GM12865 (cell line): ENCODE results near the gene SYT3.

Source experiments
- DNase-seq: peaks from one replicate; pipeline ENCODE4 v3.0.0; 2010; ENCODE audit warnings: low read depth
- H3K4me3 ChIP-seq: 2 replicates; pipeline ENCODE4 v1.5.1; 2011; ENCODE audit warnings: mild to moderate bottlenecking, low read depth, low read length, control low read depth
- TF ChIP-seq, protein P1 (sequence below): IDR thresholded peaks from 2 replicates; pipeline ENCODE4 v1.5.1; 2011; ENCODE audit warnings: low read length, control low read depth, low read depth, inconsistent platforms; ENCODE audit not compliant: insufficient read depth; ENCODE audit errors: missing control alignments

Gene SYT3

DNA sequence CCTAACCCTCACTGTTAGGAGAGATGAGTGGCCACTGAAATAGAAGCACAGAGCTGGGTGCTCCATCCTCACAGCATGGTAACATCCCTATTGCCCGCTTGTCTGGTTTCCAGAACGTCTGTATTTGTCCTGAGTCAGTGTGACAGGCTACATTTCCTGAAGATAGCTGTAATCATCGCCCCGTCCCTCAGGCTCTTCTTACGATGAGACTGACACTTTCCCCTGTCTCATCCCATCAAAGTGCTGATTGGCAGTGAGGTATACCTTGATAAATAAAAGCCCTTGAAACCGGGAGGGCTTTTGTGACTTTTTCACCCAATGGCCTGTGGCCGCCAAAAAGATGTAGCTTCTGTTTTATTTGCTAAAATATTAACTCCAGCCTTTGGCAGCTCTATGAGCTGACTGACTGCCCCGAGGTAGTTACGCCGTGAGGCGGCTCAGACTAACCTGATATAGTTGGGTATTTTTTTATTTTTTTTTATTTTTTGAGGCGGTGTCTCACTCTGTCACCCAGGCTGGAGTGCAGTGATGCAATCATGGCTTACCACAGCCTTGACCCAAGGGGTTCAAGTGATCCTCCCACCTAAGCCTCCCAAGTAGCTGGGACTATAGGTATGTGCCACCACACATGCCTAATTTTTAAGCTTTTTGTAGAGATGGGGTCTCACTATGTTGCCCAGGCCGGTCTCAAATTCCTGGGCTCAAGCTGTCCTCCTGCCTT, 65.8 kb downstream of the SYT3 start:
- TF ChIP-seq, protein P1, sequence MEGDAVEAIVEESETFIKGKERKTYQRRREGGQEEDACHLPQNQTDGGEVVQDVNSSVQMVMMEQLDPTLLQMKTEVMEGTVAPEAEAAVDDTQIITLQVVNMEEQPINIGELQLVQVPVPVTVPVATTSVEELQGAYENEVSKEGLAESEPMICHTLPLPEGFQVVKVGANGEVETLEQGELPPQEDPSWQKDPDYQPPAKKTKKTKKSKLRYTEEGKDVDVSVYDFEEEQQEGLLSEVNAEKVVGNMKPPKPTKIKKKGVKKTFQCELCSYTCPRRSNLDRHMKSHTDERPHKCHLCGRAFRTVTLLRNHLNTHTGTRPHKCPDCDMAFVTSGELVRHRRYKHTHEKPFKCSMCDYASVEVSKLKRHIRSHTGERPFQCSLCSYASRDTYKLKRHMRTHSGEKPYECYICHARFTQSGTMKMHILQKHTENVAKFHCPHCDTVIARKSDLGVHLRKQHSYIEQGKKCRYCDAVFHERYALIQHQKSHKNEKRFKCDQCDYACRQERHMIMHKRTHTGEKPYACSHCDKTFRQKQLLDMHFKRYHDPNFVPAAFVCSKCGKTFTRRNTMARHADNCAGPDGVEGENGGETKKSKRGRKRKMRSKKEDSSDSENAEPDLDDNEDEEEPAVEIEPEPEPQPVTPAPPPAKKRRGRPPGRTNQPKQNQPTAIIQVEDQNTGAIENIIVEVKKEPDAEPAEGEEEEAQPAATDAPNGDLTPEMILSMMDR, result no peak
- no peak for DNase-seq
- no peak overlapping the region for H3K4me3 ChIP-seq
